ENCODE data around the gene MPZL2.

MPZL2 gene

GRCh38 chr11:118212131-118212725 lies 51.9 kb downstream of the MPZL2 start:
- no peak for TF ChIP-seq CTCF (IDR thresholded peaks at IDR 0.05; ENCODE audit: low read depth, low read length, missing control alignments)
- in situ Hi-C loops (cut with HindIII; ENCODE audit: low sequenced_read_pairs): no loop called here
- DNase-seq (ENCODE audit: low read depth): no peak
- H3K4me3 ChIP-seq (ENCODE audit: low read depth, low read length): no peak overlapping the region

GRCh38 chr11:118211006-118211405 lies 53.1 kb downstream of the MPZL2 start:
- TF ChIP-seq CTCF (IDR thresholded peaks at IDR 0.05; ENCODE audit: low read depth, low read length, missing control alignments): no peak
- no peak overlapping the region for H3K4me3 ChIP-seq (ENCODE audit: low read depth, low read length)
- in situ Hi-C loops (cut with HindIII; ENCODE audit: low sequenced_read_pairs): no loop called here
- no peak for DNase-seq (ENCODE audit: low read depth)

GRCh38 chr11:118210323-118210722 lies 53.8 kb downstream of the MPZL2 start:
- in situ Hi-C loops (cut with HindIII; ENCODE audit: low sequenced_read_pairs): no loop called here
- no peak for TF ChIP-seq CTCF (IDR thresholded peaks at IDR 0.05; ENCODE audit: low read depth, low read length, missing control alignments)
- H3K4me3 ChIP-seq (ENCODE audit: low read depth, low read length): no peak overlapping the region
- no peak for DNase-seq (ENCODE audit: low read depth)

GRCh38 chr11:118209033-118209432 lies 55.1 kb downstream of the MPZL2 start:
- H3K4me3 ChIP-seq (ENCODE audit: low read depth, low read length): no peak overlapping the region
- in situ Hi-C loops (cut with HindIII; ENCODE audit: low sequenced_read_pairs): no loop called here
- no peak for DNase-seq (ENCODE audit: low read depth)

GRCh38 chr11:118207079-118207478 lies 57.0 kb downstream of the MPZL2 start:
- no peak for TF ChIP-seq CTCF (IDR thresholded peaks at IDR 0.05; ENCODE audit: low read depth, low read length, missing control alignments)
- no peak for DNase-seq (ENCODE audit: low read depth)
- in situ Hi-C loops (cut with HindIII; ENCODE audit: low sequenced_read_pairs): no loop called here
- no peak overlapping the region for H3K4me3 ChIP-seq (ENCODE audit: low read depth, low read length)

More at GRCh38 chr11:118209033-118209432, 55.1 kb downstream of the MPZL2 start:
- no peak for TF ChIP-seq CTCF (IDR thresholded peaks at IDR 0.05; ENCODE audit: low read depth, low read length, missing control alignments)

GRCh38 chr11:118206391-118207031 lies 57.6 kb downstream of the MPZL2 start:
- in situ Hi-C loops (cut with HindIII; ENCODE audit: low sequenced_read_pairs): no loop called here
- no peak for TF ChIP-seq CTCF (IDR thresholded peaks at IDR 0.05; ENCODE audit: low read depth, low read length, missing control alignments)
- no peak overlapping the region for H3K4me3 ChIP-seq (ENCODE audit: low read depth, low read length)
- no peak for DNase-seq (ENCODE audit: low read depth)
